ENCODE data around the gene C2orf66. TPM values are rescaled to one million over a fixed set of nuclear protein-coding genes. Genes with fewer than 3 reads are reported as not detected.

Gene C2orf66
- total and polyA plus RNA-seq, 10 donors: 0.06 TPM; not detected in 9

GRCh38 chr2:196821195-196821594 is 12.0 kb upstream of the C2orf66 start:
- H3K27ac ChIP-seq: no peak overlapping the region
- 68 to 100% (median 78%) methylated on average over 1 of the region's 1 CpG for WGBS, 5 donors
- H3K27me3 ChIP-seq (replicated peaks in 1 of 7): peaks cover 0 to 6% (median 0%) of the 10 kb centered on the region in 7 donors
- no peak for DNase-seq
- peaks cover 0 to 30% (median 24%) of the 10 kb centered on the region in 8 donors for H3K9me3 ChIP-seq
- H3K4me3 ChIP-seq: no peak overlapping the region
- TF ChIP-seq CTCF (IDR thresholded peaks at IDR 0.05 in 8 of 11, conservative IDR thresholded peaks at IDR 0.05 in 3 of 11): no peak
- TF ChIP-seq POLR2AphosphoS5 (IDR thresholded peaks at IDR 0.05): no peak
- TF ChIP-seq POLR2A (IDR thresholded peaks at IDR 0.05): no peak
- intact Hi-C loops (cut with DNase I; ENCODE audit: low total_unique reads): no loop called here
- no peaks in the 10 kb centered on the region for H3K36me3 ChIP-seq
- H3K4me1 ChIP-seq: no peaks in the 10 kb centered on the region

GRCh38 chr2:196808083-196808665 is 981 bp downstream of the C2orf66 start:
- Histone ChIP-seq H3K9me3 (no peaks in the 10 kb centered on the region), H3K27ac (no peak overlapping the region), H3K4me3 (no peak overlapping the region), H3K36me3 (no peaks in the 10 kb centered on the region), H3K27me3 (replicated peaks in 1 of 7) (peaks cover 0 to 7% (median 0%) of the 10 kb centered on the region in 7 donors), H3K4me1 (no peaks in the 10 kb centered on the region)
- no peak for TF ChIP-seq POLR2A (IDR thresholded peaks at IDR 0.05)
- TF ChIP-seq POLR2AphosphoS5 (IDR thresholded peaks at IDR 0.05): no peak
- TF ChIP-seq CTCF (IDR thresholded peaks at IDR 0.05 in 8 of 11, conservative IDR thresholded peaks at IDR 0.05 in 3 of 11): no peak
- intact Hi-C loops (cut with DNase I; ENCODE audit: low total_unique reads): no loop called here
- DNase-seq: no peak
- 41 to 78% (median 61%) methylated on average over 2 of the region's 2 CpGs for WGBS, 5 donors

- no peak for TF ChIP-seq POLR2A (IDR thresholded peaks at IDR 0.05)
- no peak for TF ChIP-seq POLR2AphosphoS5 (IDR thresholded peaks at IDR 0.05)
- no peak for TF ChIP-seq CTCF (IDR thresholded peaks at IDR 0.05 in 8 of 11, conservative IDR thresholded peaks at IDR 0.05 in 3 of 11)
- Histone ChIP-seq H3K9me3 (no peaks in the 10 kb centered on the region), H3K4me3 (no peak overlapping the region), H3K36me3 (no peaks in the 10 kb centered on the region), H3K27ac (no peak overlapping the region), H3K27me3 (replicated peaks in 1 of 7) (peaks cover 0 to 14% (median 0%) of the 10 kb centered on the region in 7 donors), H3K4me1 (peaks cover 3 to 13% (median 7%) of the 10 kb centered on the region in 6 donors)
- no peak for DNase-seq
- intact Hi-C loops (cut with DNase I; ENCODE audit: low total_unique reads): no loop called here
- 10 to 27% (median 20%) methylated on average over 1 of the region's 1 CpG for WGBS, 5 donors
Observed at GRCh38 chr2:196804381-196804780, 4.8 kb downstream of the C2orf66 start.

- H3K9me3 ChIP-seq: no peaks in the 10 kb centered on the region
- peak overlapping the region in 3 of 8 donors; percentile 5 to 54 (median 35) for H3K27ac ChIP-seq
- TF ChIP-seq POLR2A (IDR thresholded peaks at IDR 0.05) (no peak), CTCF (IDR thresholded peaks at IDR 0.05 in 8 of 11, conservative IDR thresholded peaks at IDR 0.05 in 3 of 11) (no peak), POLR2AphosphoS5 (IDR thresholded peaks at IDR 0.05) (no peak)
- no peak overlapping the region for H3K4me3 ChIP-seq
- H3K4me1 ChIP-seq: peaks cover 15 to 30% (median 24%) of the 10 kb centered on the region in 6 donors
- DNase-seq: no peak
- H3K36me3 ChIP-seq: peaks cover 0 to 5% (median 0%) of the 10 kb centered on the region in 6 donors
- WGBS, 5 donors: 89 to 100% (median 90%) methylated on average over 2 of the region's 2 CpGs
- intact Hi-C loops (cut with DNase I; ENCODE audit: low total_unique reads): no loop called here
- H3K27me3 ChIP-seq (replicated peaks in 1 of 7): peaks cover 0 to 14% (median 0%) of the 10 kb centered on the region in 7 donors
Observed at GRCh38 chr2:196802401-196802800, 6.8 kb downstream of the C2orf66 start.

Data from spleen (tissue), 11 donors.